GM19328 (cell line): Measurements from ENCODE around the gene IL4.
A peak's percentile ranks its signal among the peaks of the same experiment; 100 is the strongest.

Experiments used
- ATAC-seq: cut with Tn5 transposase; IDR thresholded peaks from one replicate; pipeline ENCODE4 v1.9.1; 2021; ENCODE audit warnings: mild to moderate bottlenecking, moderate library complexity; ENCODE audit not compliant: unreplicated experiment

IL4 gene

GRCh38 chr5:132669966-132670882, 3.6 kb upstream of the IL4 start:
- ATAC-seq: no peak

DNA sequence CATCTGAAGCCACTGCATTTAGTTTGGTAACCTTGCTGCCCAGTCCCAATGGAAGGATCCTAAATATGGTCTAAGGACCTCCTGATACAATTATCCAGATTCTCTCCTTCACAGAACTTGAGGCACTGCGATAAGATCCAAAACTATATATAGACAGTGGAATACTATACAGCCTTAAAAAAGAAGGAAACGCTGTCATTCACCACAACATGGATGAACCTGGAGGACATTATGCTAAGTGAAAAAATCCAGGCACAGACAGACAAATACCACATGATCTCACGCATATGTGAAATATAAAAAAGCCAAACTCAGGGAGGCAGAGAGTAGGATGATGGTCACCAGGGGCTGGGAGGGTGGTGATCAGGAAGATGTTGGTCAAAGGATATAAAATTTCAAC, 2.8 kb upstream of the IL4 start:
- no peak for ATAC-seq

DNA sequence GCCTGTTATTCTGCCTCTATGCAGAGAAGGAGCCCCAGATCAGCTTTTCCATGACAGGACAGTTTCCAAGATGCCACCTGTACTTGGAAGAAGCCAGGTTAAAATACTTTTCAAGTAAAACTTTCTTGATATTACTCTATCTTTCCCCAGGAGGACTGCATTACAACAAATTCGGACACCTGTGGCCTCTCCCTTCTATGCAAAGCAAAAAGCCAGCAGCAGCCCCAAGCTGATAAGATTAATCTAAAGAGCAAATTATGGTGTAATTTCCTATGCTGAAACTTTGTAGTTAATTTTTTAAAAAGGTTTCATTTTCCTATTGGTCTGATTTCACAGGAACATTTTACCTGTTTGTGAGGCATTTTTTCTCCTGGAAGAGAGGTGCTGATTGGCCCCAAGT, 301 bp upstream of the IL4 start:
- no peak for ATAC-seq

GRCh38 chr5:132674671-132675506, 1.1 kb downstream of the IL4 start:
- peak; percentile 72 for ATAC-seq

- ATAC-seq: no peak
Measured at GRCh38 chr5:132675936-132676689, 2.3 kb downstream of the IL4 start.

- ATAC-seq: no peak
Measured at GRCh38 chr5:132677191-132677590, 3.4 kb downstream of the IL4 start.

GRCh38 chr5:132677682-132678400, 4.1 kb downstream of the IL4 start:
- ATAC-seq: no peak

DNA sequence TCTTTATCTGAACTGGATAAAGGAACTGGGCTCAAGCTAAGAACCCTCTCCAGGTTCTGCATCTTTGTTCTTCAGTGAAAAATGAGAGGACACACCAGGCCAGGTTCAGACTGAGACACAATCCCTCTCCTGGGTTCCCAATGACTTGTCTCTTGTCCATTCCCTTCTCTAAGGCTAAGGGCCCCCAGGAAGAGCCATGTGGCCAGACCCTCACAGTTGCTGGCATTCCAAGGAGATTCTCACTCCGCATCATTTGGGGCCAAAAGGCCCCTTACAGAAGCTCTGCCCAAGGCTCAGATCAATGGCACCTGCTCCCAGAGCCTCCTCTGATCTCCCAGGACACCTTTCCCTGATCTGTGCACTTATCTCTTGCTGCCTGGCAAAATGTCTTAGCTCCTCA, 4.9 kb downstream of the IL4 start:
- ATAC-seq: no peak

DNA sequence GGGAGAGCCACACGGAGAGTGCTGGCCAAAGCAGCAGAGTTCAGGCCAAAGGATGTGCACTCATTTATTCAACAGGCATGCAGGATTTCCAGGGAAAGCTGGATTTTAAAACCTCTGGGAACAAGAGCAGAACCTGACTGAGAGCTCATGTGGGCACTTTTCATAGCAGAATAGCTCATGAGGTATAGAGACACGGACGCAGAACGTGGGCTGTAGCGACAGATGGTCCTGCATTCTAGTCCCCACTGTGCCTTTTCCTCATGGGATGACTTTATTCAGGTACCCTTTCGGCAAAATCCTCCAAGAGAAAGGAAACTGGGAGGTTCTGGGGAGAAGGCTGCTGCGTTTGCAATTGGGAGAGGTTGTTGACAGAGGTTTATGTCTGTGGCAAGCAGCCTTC, 5.4 kb downstream of the IL4 start:
- ATAC-seq: no peak

DNA sequence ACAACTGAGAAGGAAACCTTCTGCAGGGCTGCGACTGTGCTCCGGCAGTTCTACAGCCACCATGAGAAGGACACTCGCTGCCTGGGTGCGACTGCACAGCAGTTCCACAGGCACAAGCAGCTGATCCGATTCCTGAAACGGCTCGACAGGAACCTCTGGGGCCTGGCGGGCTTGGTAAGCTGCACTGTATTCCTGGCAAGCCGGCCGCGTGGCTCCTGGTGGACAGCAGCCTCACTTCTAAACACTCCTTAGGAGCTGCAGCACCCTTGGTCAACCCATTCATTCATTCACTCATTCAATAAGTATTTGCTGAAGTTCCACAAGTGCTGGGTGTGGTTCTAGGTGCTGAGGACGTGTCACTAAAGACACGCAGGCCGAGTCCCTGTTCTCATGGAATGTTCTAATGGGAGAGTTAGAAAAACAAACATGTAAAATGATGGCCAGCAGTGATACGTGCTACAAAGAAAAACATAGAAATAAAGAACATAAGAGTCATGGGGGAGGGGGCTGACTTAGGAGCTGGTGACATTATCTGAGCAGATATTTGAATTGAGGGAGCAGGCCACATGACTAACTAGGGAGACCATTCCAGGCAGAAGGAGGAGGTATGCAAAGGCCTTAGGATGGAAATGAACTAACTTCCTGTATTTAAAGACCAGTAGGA, 6.1 kb downstream of the IL4 start:
- ATAC-seq: no peak

DNA sequence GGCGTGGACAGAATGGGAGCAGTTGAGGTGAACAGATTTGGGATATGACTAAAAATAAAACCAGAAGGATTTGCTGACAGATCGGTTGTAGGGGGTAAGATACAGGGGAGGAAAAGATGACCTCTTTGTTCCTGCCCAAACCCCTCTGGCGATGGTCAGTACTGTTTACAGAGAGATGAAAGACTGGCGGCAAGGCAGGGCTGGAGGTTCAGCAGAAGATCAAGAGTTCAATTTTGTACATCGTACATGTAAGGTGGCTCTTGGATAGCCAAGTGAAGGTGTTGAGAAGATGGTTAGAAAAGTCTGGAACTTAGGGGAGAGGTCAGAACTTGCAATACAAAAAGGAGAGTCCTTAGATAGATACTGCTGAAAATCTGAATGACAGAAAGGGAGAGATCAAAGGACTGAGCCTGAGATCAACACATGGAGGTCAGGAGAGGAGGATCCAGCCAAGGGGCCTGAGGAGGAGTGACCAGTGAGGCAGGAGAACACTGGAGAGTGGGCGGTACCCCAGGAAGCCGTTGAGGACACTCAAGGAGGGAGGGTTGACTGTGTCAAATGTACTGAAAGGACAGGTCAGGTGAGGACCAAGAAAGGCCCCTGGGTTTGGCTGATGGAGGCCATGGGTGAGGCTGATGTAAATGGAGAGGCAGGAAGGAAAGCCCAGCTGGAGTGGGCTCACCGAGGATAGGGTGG, 7.1 kb downstream of the IL4 start:
- ATAC-seq: no peak

- ATAC-seq: no peak
Measured at GRCh38 chr5:132681476-132681831, 7.7 kb downstream of the IL4 start.

- ATAC-seq: no peak
Measured at GRCh38 chr5:132681983-132682382, 8.2 kb downstream of the IL4 start.

DNA sequence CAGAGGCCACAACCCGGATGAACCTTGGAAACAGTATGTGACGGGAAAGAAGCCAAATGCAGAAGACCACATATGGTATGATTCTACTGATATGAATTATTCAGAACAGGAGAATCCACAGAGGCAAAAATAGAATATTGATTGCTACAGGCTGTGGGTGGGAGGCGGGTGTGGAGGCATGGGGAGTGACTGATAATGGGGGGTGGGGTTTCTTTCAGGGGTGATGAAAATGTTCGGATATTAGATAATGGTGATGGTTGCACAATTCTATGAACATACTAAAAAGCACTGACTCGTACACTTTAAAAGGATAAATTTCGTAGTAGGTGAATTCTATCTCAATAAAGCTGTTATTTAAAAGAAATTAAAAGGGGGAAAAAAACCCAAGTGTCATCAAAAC, 10.7 kb downstream of the IL4 start:
- no peak for ATAC-seq

GRCh38 chr5:132684922-132685720, 11.3 kb downstream of the IL4 start:
- no peak for ATAC-seq

- ATAC-seq: no peak
Measured at GRCh38 chr5:132686193-132686592, 12.4 kb downstream of the IL4 start.

- ATAC-seq: no peak
Measured at GRCh38 chr5:132687995-132688394, 14.2 kb downstream of the IL4 start.

- no peak for ATAC-seq
Measured at GRCh38 chr5:132688536-132689339, 14.9 kb downstream of the IL4 start.
